ENCODE results near the gene ZNF503. TPM values are rescaled to one million over a fixed set of nuclear protein-coding genes. Genes with fewer than 3 reads are reported as not detected.

ZNF503 gene
- total RNA-seq, 1 donor from 2014 or later, result 8.9 TPM

DNA sequence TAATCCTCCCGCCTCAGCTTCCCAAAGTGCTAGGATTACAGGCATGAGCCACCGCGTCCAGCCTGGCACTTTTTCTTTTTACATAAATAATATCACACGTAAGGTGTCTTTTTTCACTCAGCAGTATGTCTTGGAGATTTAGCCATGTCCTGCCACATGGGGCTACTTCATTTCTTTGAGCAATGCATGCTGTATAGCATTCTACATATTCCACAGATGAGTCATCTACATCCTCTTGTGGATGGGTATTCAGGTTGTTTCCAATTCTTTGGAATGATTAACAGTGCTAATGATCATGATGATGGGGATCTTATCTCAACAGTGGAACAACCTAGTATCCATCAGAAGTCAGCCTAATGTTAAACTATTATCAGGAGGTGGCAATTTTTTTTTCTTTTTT, 50.8 kb downstream of the ZNF503 start:
- H3K4me1 Mint-ChIP-seq (ENCODE audit: unreplicated experiment), result no peaks in the 10 kb centered on the region
- no peak for DNase-seq (ENCODE audit: low spot score)
- no peaks in the 10 kb centered on the region for H3K9me3 Mint-ChIP-seq (ENCODE audit: unreplicated experiment)
- H3K4me3 Mint-ChIP-seq (ENCODE audit: unreplicated experiment), result no peak overlapping the region
- TF ChIP-seq, protein P1, sequence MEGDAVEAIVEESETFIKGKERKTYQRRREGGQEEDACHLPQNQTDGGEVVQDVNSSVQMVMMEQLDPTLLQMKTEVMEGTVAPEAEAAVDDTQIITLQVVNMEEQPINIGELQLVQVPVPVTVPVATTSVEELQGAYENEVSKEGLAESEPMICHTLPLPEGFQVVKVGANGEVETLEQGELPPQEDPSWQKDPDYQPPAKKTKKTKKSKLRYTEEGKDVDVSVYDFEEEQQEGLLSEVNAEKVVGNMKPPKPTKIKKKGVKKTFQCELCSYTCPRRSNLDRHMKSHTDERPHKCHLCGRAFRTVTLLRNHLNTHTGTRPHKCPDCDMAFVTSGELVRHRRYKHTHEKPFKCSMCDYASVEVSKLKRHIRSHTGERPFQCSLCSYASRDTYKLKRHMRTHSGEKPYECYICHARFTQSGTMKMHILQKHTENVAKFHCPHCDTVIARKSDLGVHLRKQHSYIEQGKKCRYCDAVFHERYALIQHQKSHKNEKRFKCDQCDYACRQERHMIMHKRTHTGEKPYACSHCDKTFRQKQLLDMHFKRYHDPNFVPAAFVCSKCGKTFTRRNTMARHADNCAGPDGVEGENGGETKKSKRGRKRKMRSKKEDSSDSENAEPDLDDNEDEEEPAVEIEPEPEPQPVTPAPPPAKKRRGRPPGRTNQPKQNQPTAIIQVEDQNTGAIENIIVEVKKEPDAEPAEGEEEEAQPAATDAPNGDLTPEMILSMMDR (IDR thresholded peaks at IDR 0.05; ENCODE audit: unreplicated experiment), result no peak
- H3K36me3 Mint-ChIP-seq (ENCODE audit: low read depth, unreplicated experiment), result no peaks in the 10 kb centered on the region
- no peaks in the 10 kb centered on the region for H3K27me3 Mint-ChIP-seq (ENCODE audit: unreplicated experiment)
- no peak overlapping the region for H3K27ac Mint-ChIP-seq (ENCODE audit: unreplicated experiment)

Other genes with a start within 250 kb of the ZNF503 start
- gene VDAC2, start 191.0 kb downstream of the ZNF503 start, total RNA-seq (ENCODE audit: unreplicated experiment), result 178 TPM
- gene COMTD1, start 165.8 kb downstream of the ZNF503 start, total RNA-seq (ENCODE audit: unreplicated experiment), result 8.9 TPM
- gene LRMDA, start 29.9 kb upstream of the ZNF503 start, total RNA-seq (ENCODE audit: unreplicated experiment), result 19.4 TPM